Epidermal melanocyte (primary cell): ENCODE measurements around the gene TMEM97.
"Not testable (repeated sequence)": the region's sequence is repeated elsewhere in the genome, so short reads cannot be mapped to it uniquely, and the experiment has no call there.

Source experiments
- DNase-seq: peaks from one replicate; pipeline ENCODE4 v3.0.0; 2011; ENCODE audit warnings: low spot score; ENCODE audit not compliant: insufficient read length

TMEM97 gene

GRCh38 chr17:28335959-28336871 is 17.2 kb downstream of the TMEM97 start:
- no peak for DNase-seq

- no peak for DNase-seq
These were observed 19.2 kb downstream of the TMEM97 start for GRCh38 chr17:28338056-28338768.

GRCh38 chr17:28338769-28339212 is 19.8 kb downstream of the TMEM97 start:
- DNase-seq: not testable (repeated sequence)

- DNase-seq: no peak
These were observed 20.4 kb downstream of the TMEM97 start for GRCh38 chr17:28339431-28339830.

- DNase-seq: no peak
These were observed 21.4 kb downstream of the TMEM97 start for GRCh38 chr17:28340374-28340773.

- DNase-seq: no peak
These were observed 22.5 kb downstream of the TMEM97 start for GRCh38 chr17:28341516-28341915.

GRCh38 chr17:28342313-28342712 is 23.3 kb downstream of the TMEM97 start:
- DNase-seq: no peak

GRCh38 chr17:28343491-28343932 is 24.5 kb downstream of the TMEM97 start:
- DNase-seq: no peak

- DNase-seq: no peak
These were observed 25.0 kb downstream of the TMEM97 start for GRCh38 chr17:28344011-28344410.

GRCh38 chr17:28344435-28344901 is 25.5 kb downstream of the TMEM97 start:
- DNase-seq: no peak

GRCh38 chr17:28345419-28346198 is 26.6 kb downstream of the TMEM97 start:
- no peak for DNase-seq

GRCh38 chr17:28346199-28346580 is 27.2 kb downstream of the TMEM97 start:
- DNase-seq: no peak

- no peak for DNase-seq
These were observed 27.8 kb downstream of the TMEM97 start for GRCh38 chr17:28346746-28347246.

GRCh38 chr17:28347261-28347891 is 28.4 kb downstream of the TMEM97 start:
- DNase-seq: no peak

GRCh38 chr17:28348979-28349378 is 30.0 kb downstream of the TMEM97 start:
- DNase-seq: no peak

GRCh38 chr17:28350271-28350670 is 31.3 kb downstream of the TMEM97 start:
- no peak for DNase-seq

GRCh38 chr17:28357061-28357900 is 38.3 kb downstream of the TMEM97 start, which contains the start of gene POLDIP2:
Gene POLDIP2 (minus strand): TSS chr17:28357527. CDS start chr17:28357448, 79 bp downstream.
- peak; percentile 87 for DNase-seq

- DNase-seq: no peak
These were observed 38.8 kb downstream of the TMEM97 start for GRCh38 chr17:28357901-28358197.

- no peak for DNase-seq
These were observed 44.2 kb downstream of the TMEM97 start for GRCh38 chr17:28363186-28363585.
